GM19035 (cell line): ENCODE measurements around the gene MEGF6.

ENCODE experiments used
- ATAC-seq: cut with Tn5 transposase; IDR thresholded peaks from one replicate; pipeline ENCODE4 v1.9.1; 2021; ENCODE audit not compliant: unreplicated experiment

The MEGF6 gene

GRCh38 chr1:3444736-3445135 lies 166.6 kb downstream of the MEGF6 start:
- ATAC-seq, result no peak

DNA sequence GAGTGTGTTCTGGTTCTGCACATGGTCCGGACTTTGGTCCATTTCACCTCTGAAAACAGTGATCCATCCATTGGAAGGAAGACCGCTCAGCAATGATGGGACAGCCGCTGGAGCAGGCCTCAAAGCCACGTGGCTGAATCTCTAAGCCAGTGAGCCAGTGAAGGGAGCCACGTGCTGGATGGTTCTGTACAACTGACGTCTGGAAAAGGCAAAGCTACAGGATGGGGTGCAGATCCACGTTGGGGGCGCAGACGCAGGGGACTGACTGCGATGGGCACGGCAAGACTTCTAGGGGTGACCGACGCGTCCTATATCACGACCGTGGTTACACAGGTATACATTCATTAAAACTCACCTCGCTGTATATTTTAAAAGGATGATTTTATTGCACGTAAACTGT lies 167.0 kb downstream of the MEGF6 start:
- no peak for ATAC-seq

DNA sequence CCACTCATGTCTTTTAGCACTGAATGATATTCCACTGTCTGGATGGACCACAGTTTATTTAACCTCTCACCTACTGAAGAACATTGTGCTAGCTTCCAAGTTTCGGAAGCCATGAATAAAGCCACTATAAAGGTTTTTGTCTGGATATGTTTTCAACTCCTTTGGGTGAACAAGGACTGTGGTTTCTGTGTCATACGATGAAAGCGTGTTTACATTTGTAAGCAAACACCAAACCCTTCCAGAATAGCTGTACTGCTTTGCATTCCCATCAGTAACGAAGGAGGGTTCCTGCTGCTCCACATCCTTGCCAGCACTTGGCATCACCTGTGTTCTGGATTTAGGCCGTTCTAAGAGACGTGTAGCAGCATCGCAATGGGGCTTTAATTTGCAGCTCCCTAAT lies 167.5 kb downstream of the MEGF6 start:
- no peak for ATAC-seq

DNA sequence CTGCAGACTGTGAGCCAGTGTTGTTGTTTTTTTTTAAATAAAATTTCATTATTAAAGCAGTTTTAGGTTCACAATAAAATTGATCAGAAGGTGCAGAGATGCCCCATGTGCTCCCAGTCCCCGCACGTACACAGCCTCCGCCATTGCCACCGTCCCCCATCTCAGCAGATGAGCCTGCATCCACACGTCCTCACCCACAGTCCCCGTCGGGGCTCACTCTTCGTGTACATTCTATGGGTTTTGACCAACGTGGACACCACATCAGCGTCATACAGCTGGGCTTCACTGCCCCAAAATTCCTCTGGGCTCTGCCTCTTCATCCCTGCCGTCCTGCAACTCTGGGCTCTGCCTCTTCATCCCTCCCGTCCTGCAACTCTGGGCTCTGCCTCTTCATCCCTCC lies 168.4 kb downstream of the MEGF6 start:
- no peak for ATAC-seq

DNA sequence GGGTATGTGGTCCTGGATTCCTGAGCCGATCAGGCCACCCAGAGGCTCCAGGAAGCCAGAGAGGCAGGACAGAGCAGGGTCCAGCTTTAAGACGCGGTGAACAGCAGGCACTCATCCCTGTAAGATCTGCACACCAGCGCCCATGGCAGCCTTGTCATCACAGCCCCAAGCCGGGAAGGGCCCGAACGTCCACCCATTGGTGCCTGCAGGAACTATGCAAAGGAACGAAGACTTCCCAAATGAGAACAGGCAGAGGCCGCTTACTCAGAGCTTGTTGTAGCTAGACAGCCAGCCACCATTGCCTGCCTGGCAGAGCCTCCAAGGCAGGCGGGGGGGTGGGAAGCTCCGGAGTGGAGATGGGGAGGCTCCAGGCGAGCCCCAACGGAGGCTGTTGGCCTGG lies 169.0 kb downstream of the MEGF6 start:
- ATAC-seq, result no peak

DNA sequence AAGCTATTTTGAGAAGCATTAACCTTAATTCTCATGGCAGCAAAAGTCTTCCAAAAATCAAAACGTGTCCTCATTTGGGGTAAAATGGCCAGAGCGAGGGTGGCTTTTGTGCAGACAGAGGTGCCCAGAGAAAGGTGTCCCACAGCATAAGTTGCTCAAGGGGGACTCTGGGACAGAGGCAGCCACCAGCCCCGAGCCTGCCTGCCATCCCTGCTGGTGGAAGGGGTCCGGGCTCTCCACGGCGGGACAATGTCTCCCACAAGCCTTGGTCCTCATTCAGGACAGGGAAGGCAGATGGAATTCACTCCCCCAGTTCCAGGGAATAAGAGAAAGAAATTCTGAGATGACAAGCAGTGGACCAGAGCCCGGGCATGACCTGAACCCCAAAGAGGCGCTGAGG lies 169.4 kb downstream of the MEGF6 start:
- no peak for ATAC-seq

DNA sequence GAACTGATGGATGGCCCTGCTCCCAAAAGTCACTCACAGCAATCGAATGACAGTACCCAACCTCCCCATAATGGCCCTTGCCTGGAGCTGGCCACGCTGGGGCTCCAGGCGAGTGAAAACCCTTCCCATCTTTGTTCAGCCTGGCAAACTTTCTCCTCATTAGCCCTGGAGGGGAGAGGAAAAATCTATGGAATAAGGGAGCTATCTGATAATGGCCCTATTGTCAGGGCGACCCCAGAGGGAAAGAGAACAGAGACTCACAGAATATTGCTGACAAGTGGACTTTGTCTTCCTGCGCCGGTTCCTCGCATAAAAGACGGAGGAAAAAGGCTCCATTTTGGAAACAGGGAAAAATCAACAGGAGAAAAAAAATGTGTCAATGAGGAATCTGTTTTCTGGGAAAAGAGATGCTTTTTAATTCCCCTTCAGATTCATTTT lies 169.9 kb downstream of the MEGF6 start:
- no peak for ATAC-seq

GRCh38 chr1:3440711-3441409 lies 170.4 kb downstream of the MEGF6 start:
- ATAC-seq, result no peak

DNA sequence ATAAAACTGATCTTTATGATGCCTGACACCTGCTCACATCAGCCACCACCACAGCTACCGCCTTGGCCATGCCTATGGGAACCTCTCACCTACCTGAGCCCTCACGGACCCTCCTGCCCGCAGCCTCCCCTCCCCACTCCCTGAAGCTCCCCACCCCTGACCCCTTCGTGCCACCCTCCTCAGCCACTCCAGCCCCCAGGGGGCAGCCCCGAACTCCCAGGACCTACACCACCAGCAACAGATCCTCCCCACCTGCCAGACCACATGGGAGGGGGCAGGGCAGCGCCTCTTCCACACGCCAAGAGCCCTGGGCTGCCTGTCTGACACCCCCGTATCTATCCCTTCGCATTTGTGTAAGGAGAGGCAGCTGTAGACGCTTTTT lies 171.0 kb downstream of the MEGF6 start:
- ATAC-seq, result no peak
